LoVo (cell line): ENCODE measurements around the gene MYORG.
A peak's percentile ranks its signal among the peaks of the same experiment; 100 is the strongest.

Experiments
- DNase-seq: peaks from one replicate; pipeline ENCODE4 v3.0.0-alpha.2; 2016; ENCODE audit warnings: low spot score

Gene MYORG

DNA sequence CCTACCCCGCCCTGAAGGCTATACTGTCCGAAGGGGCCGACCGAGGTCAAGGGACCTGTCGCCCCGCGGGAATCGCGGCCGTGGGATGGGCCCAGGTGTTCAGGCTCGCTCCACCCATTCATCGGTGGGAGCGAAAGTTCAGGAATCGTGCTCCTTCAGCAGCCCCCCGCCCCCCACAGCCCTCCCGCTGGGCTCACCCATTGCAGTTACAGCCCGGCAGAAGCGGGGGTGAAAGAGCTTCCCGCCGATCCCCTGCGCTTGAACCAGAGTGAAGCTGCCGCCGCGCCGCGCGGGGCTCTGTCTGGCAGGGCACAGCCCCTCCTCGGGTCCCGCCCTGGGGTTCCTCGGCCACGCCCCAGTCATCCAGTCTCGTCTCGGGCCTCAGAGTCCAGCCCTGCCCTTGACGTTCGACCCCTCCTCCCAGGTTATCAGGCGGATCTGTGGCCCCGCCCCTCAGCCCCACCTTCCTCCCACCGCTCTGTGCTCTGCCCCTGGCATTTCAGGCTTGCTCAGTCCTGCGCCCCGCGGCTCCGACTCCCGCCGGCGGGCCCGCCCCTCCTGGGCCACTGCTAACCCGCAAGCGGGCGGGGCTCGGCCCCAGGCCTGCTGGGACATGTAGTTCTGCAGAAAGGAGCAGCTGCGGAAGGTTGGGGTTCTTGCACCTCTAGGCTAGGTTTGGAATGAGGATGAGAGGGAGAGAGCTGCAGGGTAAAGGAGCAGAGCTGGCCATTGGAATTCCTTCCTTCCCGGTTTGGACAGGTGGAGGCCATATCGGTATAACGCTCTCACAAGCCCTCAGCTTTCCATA, at the start of gene MYORG:
Gene MYORG, minus strand, starts transcription at position 303 of the 808 bp plus-strand sequence. CDS start 3,955 bp downstream, outside the sequence.
- DNase-seq: peak; percentile 98

DNA sequence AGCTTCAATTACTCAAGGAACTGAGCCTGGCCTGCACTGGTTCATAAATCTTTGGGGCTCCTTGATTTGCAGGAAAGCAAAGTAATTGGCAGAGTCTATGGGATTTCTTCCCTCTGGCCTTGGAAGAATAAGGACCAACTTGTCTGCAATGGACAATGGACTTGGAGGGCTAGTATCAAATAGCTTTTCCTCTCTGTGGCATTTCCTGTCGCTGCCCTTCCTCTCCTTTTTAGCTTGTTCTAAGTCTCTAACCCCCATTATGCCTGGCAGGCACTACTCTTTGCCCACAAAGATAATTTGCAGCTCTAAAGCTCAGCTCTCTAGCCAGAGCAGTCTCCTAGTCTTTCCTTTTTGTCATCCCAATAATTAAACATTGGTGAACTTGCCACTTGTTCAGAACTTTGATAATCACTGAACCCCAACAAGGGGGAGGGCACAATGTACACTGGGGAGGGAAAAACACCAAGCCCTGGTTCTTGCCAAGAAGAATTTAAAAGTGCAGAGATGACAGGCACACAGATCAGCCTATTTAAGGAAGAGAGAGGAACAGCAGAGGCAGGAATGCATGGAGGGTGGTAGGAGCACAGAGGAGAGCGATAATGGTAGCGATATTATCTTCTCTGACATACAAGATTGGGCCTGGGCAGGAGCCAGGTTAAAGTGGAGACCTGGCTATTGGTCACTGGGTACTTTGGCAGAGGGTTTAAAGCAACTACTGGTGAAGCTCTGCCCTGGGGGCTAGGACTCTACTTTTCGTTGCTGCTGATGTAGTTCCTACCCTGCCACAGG, 43.2 kb upstream of the MYORG start:
- DNase-seq: no peak

DNA sequence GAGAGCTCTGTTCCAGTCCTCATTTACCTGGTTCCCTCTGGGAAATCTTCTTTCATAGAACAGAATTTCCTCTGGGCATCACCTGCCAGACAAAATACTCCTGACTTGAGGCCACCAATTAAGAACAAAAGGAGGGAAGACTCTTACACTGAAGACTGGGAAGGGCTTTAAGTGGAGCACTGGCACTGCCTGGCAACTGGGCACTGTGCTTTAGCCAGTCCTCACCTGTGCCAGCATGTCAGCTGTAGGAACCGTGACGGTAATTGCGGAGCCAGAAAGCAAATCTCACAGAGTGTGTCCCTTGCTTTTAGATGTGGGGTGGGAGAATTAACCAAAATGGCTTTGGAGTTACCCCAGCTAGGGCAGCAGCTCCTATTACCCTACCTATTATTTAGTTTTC, 41.0 kb upstream of the MYORG start:
- DNase-seq: no peak

DNA sequence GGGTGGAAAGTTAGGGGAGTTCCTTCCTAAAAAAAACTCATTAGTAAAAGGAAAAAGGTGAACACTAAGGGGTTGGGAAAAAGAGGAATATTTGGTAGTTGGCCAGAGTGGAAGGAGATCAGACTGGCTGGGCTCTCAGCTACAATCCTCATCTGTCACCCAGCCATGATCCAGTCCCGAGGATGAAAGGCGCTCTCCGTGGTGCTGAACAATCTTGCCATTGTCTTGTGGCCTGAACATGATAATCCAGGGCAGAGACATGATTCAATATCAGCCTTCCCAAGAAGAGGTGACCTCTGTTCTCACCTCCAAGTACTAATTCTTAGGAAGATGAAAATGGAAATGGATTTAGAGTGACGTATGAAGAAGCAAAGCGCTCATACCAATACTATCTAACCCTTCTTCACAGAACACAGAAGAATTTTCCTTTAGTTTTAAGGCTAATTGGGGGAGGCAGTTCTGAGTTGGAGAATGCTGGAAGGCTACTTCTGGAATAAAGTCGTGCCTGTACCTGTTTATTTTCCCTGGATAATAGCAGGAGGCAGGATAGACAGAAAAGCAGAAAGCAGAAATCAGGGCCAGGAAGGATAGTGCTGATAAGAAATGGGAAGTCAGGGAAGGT, 36.6 kb upstream of the MYORG start:
- DNase-seq: peak; percentile 7

DNA sequence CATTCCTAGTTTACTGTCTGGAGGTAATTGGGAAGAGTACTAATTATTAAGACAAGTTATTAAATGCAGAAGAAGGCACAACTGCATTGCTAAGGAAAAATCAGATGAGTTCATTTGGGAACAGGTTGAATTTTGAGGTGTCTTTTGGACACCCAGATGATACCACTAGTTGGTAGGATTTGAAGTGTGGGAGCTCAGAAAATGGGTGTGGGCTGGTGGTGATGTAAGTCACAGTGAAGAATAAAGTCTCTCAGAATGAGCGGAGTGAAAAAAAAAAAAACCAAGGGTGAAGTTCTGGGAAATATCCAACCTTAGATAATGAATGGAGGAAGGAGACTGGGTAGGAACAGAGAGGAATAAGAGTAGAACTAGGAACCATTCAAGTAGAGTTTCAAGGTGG, 35.6 kb upstream of the MYORG start:
- DNase-seq: no peak

DNA sequence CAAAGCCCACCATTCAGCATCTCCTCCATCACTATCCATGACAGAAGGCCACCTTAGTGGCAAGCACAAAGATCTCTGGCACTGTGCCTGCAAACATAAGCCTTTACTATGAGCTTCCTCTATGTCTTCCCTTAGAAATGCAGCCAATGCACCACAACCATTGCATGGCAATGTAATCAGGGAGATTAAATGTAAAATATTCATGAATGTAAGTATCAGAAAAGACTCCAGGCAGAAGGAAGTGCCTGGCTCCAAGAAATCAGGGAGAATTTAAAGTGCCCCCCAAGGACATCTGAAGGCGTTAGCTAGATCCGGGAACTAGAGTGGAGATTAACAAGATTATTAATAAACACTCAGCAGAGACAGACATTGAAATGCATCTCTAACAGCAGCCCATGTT, 32.5 kb upstream of the MYORG start:
- DNase-seq: no peak

DNA sequence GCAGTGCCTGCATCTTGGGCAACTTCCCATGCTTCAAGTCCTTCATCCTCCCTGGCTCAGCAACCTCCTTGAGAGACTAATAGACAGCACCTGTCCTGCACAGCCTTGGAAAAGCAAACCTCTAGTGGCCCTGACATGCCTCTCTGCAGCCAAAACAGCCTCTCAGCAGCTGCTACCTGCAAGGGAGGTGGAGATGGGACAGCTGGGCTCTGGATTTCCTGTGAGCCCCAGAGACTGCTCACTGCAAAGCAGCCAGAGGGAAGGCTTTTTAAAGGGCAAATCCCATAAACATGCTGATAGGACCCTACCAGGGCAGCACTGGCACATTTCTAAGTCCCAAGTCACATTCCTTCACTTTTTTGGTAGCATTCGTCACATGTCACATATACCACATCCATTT, 31.5 kb upstream of the MYORG start:
- DNase-seq: no peak

DNA sequence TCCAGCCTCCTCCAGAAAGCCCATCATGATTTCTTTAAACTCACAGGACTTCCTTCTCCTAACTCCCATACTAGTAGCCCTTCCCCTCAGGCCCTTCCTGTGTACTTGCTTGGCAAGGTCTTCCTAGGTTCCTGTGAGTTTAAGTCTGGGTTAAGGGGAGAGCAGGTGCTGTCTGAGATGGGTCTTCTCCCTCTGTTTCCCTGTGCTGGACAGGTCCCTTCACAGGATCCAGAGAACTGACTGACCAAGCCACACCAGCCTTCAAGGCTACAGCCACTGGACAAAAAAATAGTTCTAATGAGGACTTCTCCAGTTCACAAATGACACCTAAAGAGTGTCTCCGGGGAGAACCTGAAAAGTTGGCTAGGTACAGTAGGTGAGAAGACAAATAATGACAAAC, 29.5 kb upstream of the MYORG start:
- DNase-seq: no peak

DNA sequence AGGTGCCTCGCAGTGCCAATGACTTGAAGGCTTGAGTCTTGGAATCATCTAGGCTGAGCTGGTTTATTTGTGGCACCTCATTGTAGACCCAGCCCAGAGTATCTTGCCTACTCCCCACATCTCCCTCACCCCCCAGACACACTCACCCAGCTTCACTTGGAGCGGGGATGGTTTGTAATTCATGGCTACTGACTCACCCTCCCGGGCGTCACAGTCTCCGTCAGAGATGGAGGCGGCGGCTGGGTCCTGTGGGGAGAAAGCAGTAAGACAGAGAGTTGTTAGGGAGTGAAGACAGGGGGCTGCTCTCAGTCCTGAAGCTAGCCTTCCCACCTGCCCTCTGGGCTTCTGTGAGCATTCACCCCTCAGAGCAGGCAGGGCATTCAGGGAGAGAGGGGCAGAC, 29.0 kb upstream of the MYORG start:
- no peak for DNase-seq

DNA sequence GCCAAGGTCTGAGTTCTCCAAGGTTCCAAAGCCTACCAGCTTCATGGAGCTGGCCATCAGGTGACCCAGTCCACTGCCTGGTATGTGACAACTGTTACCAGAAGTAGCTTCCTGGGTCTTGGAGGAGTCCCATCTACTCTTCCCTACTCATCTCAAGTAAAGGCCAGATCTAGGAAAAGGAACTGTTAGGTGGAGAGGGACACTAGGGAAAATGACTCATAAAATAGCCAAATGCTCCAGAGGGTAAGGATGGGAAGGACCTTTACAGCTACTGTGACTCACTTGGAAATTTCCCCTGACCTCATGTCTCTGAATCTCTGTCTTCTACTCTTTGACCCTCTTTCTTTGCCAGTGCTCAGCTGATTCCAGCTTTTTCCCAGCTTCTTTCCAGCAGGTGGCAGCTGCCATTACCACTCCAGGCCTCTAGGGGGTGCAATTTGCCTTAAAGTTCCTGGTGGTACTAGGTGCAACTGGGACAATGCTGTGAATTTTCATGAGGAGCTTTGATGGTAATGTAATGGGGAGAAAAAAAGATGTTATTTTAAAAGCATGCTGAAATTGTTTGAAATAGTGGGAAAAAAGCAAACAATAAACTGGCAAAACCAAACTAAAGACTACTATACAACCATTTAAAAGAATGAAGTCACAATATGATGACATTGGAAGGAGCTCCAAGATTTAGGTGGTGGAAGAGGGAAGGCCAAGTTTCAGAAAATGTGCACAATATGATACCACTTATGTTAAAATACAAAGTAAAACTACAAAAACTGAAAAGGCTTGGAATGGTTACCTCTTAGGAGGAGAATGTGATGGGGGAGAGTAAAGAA, 27.1 kb upstream of the MYORG start:
- peak; percentile 63 for DNase-seq

DNA sequence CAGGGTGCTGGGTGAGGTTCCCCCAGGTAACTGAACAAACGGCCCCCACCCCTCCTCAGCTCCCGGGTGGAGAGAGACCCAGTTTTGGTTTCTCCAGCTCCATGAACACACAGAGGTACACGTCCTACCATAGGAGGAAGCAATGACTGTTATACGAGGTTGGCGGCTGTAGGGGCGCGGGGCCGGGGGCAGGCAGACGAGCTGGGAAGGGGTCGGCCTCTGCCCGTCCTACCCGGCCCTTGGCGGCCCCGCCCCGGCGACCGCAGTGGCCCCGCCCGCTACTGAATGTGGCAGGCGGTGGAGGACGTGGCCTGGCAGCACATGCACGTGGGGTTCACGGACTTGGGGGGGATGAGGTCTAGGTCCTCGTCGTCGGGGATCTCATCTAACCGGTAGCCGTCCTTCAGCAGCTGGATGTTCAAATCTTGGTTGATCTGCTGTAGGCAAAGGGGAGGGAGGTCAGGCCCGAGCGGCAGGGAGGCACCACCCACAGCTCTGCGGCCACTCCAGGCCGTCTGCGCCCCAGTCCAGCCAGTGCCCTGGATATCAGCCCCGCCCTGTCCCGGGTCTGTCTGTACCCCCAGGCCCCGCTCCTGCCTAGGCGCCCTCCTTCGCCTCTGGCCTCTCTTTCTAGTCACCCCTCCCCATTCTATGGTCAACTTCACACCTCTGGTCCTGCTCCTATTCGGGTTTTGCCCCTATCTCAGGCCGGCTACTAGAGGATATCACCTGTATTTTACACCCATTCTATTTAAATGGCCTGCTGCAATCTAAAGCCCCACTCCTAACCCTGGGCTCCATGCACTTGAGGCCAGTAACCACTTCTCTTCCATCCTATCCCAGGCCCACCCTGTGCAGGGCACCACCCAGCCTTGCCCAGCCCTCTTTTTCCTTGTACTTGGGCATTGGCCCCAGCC, 24.2 kb upstream of the MYORG start:
- DNase-seq: no peak

DNA sequence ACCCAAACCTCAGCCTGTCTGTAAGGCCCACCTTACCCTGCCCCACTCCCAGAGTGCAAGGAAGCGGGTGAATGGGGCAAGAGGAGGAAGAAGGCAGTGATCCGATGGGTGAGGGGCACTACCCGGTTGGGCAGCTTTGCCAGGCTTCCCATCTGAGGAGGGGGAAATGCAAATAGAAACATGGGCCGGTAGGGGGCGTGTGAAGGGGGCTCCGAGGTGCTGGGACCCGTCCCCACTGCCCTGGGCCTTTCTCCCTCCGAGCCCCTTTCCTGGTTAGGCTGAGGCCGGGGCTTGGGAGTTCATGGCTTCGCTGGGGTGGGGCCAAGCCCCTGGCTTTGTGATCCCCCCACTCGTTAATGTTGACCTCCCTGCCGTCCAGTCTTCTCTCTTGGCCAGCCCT, 23.6 kb upstream of the MYORG start:
- DNase-seq: no peak

DNA sequence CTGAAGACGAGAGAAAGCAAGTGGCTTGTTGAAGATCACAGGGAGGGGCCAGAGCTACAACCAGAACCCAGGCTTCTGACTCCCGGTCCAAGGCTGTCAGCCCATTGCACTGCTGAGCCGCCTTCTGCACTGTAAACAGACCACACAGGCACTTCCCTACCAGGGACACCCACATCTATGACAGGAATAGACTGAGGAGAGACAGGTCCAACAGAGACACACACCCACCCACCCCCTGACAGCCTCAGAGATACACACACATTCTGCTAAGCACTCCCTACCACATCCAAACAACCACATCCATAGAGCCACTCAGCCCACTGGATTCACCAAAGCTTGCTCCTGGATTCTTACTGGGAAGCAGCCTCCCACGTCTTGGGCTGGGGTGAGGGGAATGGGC, 23.0 kb upstream of the MYORG start:
- DNase-seq: no peak

DNA sequence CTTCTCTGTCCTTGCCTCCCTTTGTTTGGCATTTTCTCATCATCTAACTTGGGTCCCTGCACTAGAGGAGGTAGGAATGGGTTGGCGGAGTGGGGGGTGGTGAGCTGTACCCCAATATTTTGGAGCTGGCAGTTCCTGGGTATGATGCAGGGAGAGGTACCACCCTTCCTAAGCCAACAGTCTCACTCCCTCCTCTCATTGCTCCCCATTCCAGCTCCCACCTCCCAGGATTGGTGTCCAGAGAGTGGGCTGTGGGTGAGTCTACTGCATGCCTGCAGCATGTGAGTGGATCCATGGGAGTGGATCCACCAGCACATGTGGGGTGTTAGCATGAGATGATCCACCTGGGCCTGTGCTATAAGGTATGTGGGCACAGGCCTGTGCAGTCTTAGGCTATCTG, 22.2 kb upstream of the MYORG start:
- no peak for DNase-seq

DNA sequence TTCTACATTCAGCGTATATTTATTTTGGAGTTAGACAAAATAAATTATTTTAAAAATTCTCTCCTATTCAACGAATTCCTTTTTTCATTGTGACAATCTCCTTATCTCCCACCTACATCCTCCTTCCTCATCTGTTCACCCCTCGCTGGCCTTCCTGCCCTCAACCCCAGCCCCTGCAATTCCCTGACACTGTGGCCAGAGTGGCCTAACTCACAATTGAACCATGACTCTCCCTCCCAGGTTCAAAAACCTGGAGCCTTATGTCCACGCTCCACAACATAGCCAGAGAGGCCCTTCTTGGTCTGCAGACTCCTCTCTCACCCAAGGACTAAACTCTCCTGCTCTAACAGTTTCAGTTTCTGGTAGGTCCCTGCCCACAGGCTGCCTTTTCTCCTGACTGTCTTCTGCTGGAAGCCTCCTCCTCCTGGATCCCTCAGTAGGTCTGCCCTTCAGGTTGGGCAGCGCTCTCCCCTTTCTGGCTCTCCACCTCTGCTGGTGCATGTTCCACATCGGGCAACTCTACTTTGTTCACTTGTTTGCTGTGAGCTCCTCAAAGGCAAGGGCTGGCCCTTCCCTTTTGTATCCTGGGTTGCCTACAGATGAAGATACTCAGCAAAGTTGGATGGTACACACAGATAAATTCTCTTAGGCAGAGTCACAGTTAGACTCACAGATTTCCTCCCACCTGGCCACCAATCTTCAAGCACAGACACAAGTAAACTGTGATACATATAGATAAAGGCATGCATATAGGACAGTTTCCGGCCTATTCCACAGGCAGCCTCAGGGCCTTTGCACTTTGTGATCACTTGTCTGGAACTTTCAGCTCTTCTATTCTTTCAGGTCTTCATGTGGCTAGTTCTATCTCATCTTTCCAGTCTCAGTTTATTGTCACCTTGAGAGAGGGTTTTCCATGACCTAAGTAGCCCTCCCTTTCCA, 19.8 kb upstream of the MYORG start:
- DNase-seq: no peak

DNA sequence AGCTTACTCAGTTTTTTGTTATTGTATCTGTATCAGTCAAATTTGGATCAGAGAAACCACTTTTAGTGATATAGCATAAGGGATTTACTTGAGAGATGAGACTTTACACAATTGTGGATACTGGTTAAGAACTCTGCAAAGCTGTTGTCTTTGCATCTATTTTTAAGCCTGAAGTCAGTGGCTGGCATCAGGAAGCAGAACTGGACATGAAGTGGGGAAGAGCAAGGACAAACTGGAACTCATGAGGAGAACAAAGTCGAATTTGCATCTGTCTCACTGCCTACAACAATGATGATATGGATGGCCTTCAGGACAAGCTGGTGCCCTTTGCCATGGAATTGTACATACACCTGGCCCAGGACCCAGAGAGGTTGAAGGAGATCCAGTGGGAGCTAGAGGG, 15.8 kb upstream of the MYORG start:
- no peak for DNase-seq

DNA sequence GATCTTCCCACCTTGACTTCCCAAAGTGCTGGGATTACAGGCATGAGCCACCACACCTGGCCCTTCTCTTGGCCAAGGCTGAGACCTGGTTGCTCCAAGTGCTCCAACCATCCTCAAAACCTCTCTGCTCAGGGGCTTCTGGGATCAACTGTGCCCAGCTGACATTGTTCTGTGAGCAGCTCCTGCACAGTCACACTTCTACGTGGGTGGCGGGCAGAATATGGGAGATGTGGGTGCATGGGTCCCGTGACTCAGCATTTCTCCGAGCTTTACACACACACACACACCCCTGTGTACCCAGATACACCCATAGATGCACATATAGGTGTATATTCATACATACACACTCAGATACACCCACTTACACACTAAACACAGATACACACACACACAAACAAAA, 10.5 kb upstream of the MYORG start:
- no peak for DNase-seq

DNA sequence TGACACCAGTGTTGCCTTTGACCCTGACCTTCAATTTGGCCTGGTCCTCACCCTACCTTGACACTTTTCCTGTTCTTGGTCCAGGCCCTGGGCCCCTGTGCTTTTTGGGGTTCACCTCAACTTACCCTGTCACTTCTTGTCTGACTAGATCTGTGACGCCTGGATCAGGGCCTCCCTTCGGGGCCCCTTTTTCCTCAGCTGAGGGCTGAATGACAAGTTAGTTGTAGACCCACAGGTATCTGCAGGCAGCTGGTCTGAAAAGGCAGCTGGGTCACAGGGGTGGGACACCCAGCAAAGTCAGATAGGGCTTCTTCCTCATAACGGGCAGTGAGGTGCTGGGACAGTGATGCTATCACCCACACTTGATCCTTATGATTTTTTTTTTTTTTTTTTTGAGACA, 10.0 kb upstream of the MYORG start:
- DNase-seq: no peak

DNA sequence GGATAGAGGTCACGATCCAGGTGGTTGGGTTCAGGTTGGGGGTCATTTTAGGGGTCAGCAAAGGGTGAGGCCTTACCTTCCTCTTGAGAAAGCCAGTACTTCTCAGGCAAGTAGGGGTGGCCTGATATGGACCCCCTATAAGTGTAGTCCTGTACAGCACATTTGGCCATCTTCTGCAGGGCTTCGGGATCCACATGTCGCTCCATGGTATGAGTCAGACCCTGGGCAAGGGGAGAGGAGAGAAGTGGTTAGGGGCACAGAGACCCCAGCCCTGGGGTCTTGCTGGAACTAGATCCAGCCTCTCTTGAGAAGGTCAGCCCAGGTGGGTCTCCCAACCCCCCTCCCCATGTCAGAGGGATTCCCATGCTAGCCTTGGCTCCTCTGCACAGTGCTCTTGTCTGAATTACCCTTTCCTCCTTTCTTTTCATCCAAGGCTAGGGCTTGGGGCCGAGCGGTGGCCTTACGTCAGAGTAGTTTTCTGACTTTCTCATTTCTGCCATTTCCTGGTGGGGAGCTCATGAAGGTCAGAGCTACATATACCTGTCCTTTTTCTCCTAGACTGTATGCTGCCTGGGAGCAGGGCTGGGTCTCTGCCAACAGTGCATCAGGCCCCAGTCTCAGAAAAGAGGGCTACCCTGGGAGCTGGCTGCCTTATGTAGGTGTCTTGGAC, 9.0 kb upstream of the MYORG start:
- DNase-seq: no peak
